Astrocyte of the spinal cord (primary cell): ENCODE results near the gene GOLM1.

Experiments
- DNase-seq: peaks from one replicate; pipeline ENCODE4 v3.0.0; 2011; ENCODE audit warnings: low read depth, low spot score
- H3K4me3 ChIP-seq: 2 replicates; pipeline ENCODE4 v1.5.1; 2011; ENCODE audit warnings: low read depth, mild to moderate bottlenecking, low read length, moderate library complexity
- CTCF ChIP-seq: IDR thresholded peaks from 2 replicates; pipeline ENCODE4 v1.5.1; 2012; ENCODE audit warnings: low read depth, mild to moderate bottlenecking, low read length, inconsistent platforms
- in situ Hi-C: cut with HindIII; loops from 2 replicates; pipeline ENCODE4 v1.10.0; 2017; ENCODE audit warnings: low sequenced_read_pairs

The GOLM1 gene

GRCh38 chr9:86041311-86041741 is 58.0 kb downstream of the GOLM1 start:
- in situ Hi-C loops = no loop called here
- H3K4me3 ChIP-seq = no peak overlapping the region
- DNase-seq = peak; percentile 32
- no peak for TF ChIP-seq CTCF

GRCh38 chr9:86040861-86041155 is 58.5 kb downstream of the GOLM1 start:
- no peak for TF ChIP-seq CTCF
- DNase-seq = no peak
- in situ Hi-C loops = no loop called here
- H3K4me3 ChIP-seq = no peak overlapping the region

- in situ Hi-C loops = no loop called here
- no peak for TF ChIP-seq CTCF
Observed at GRCh38 chr9:86039991-86040860, 59.1 kb downstream of the GOLM1 start.

GRCh38 chr9:86036555-86036954 is 62.8 kb downstream of the GOLM1 start:
- no peak overlapping the region for H3K4me3 ChIP-seq
- DNase-seq = no peak
- in situ Hi-C loops = no loop called here
- no peak for TF ChIP-seq CTCF

More at GRCh38 chr9:86039991-86040860, 59.1 kb downstream of the GOLM1 start:
- no peak overlapping the region for H3K4me3 ChIP-seq
- DNase-seq = peak; percentile 23

- DNase-seq = no peak
- in situ Hi-C loops = no loop called here
- no peak overlapping the region for H3K4me3 ChIP-seq
- no peak for TF ChIP-seq CTCF
Observed at GRCh38 chr9:86035827-86036440, 63.4 kb downstream of the GOLM1 start.

GRCh38 chr9:86034863-86035734 is 64.3 kb downstream of the GOLM1 start:
- peak; percentile 55 for DNase-seq
- TF ChIP-seq CTCF = peak; percentile 77
- no peak overlapping the region for H3K4me3 ChIP-seq
- in situ Hi-C loops = no loop called here
